HEK293 (cell line): Measurements from ENCODE around the gene ATRNL1.

ENCODE experiments used
- CTCF ChIA-PET: fragments of 350-600 bp; formaldehyde crosslinking; extraction: SDS; loops from one replicate; lab custom pipeline; 2021; ENCODE audit warnings: antibody characterized with exemption; lab: Yijun Ruan, JAX
- POLR2A ChIA-PET: fragments of 300-600 bp; formaldehyde crosslinking; extraction: SDS; loops from one replicate; lab custom pipeline; 2020; ENCODE audit warnings: antibody characterized with exemption, inconsistent platforms; lab: Yijun Ruan, JAX
- H3K27ac ChIP-seq: fragments of 200-500 bp; sonication (Bioruptor generic); 2 replicates; pipeline ENCODE4 v1.5.1; 2014; ENCODE audit warnings: low read depth, low read length, control low read depth, inconsistent platforms; ENCODE audit errors: extremely low read depth
- H3K36me3 ChIP-seq, 2 experiments: fragments of 200-500 bp in 1 of 2; sonication (Bioruptor generic) in 1 of 2; 1 replicate in 1 of 2; 2 replicates in 1 of 2; pipeline ENCODE4 v1.5.1; 2014 to 2017; ENCODE audit warnings: inconsistent platforms in 2 of 2, low read length in 2 of 2; ENCODE audit not compliant: control insufficient read depth in 2 of 2, insufficient read depth in 1 of 2
- H3K4me1 ChIP-seq: fragments of 200-500 bp; sonication (Bioruptor generic); 2 replicates; pipeline ENCODE4 v1.5.1; 2014; ENCODE audit warnings: mild to moderate bottlenecking, low read length, inconsistent platforms; ENCODE audit not compliant: control insufficient read depth, insufficient read depth
- H3K4me3 ChIP-seq: 2 replicates; pipeline ENCODE4 v1.5.1; 2011; ENCODE audit warnings: low read depth, mild to moderate bottlenecking, control low read depth, low read length, moderate library complexity
- H3K9me3 ChIP-seq: fragments of 200-500 bp; sonication (Bioruptor generic); 2 replicates; pipeline ENCODE4 v1.5.1; 2014; ENCODE audit warnings: low read depth, low read length, inconsistent platforms; ENCODE audit not compliant: control insufficient read depth, insufficient read depth
- KLF7 ChIP-seq: fragments of 450-650 bp; formaldehyde crosslinking; IDR thresholded peaks from 2 replicates; pipeline ENCODE4 v1.5.1; 2016; ENCODE audit warnings: missing biosample characterization, missing genetic modification characterization, borderline replicate concordance
- MZF1 ChIP-seq: fragments of 450-650 bp; formaldehyde crosslinking; IDR thresholded peaks from 2 replicates; pipeline ENCODE4 v1.5.1; 2017; ENCODE audit warnings: missing biosample characterization, missing genetic modification characterization, borderline replicate concordance
- PRDM2 ChIP-seq: fragments of 450-650 bp; formaldehyde crosslinking; IDR thresholded peaks from 2 replicates; pipeline ENCODE4 v1.5.1; 2016; ENCODE audit warnings: missing biosample characterization, missing genetic modification characterization, borderline replicate concordance
- TRIM28 ChIP-seq: IDR thresholded peaks from 2 replicates; pipeline ENCODE4 v1.6.1; 2011; ENCODE audit warnings: low read length, control low read depth, borderline replicate concordance
- ZBTB6 ChIP-seq: fragments of 450-650 bp; formaldehyde crosslinking; IDR thresholded peaks from 2 replicates; pipeline ENCODE4 v1.5.1; 2017; ENCODE audit warnings: missing biosample characterization, missing genetic modification characterization
- ZBTB7A ChIP-seq: fragments of 450-650 bp; formaldehyde crosslinking; IDR thresholded peaks from 2 replicates; pipeline ENCODE4 v1.5.1; 2016; ENCODE audit warnings: low read depth, missing biosample characterization, missing genetic modification characterization
- ZNF140 ChIP-seq: fragments of 450-650 bp; formaldehyde crosslinking; IDR thresholded peaks from 2 replicates; pipeline ENCODE4 v1.5.1; 2016; ENCODE audit warnings: missing biosample characterization, missing genetic modification characterization
- ZNF16 ChIP-seq: fragments of 450-650 bp; formaldehyde crosslinking; IDR thresholded peaks from 2 replicates; pipeline ENCODE4 v1.5.1; 2016; ENCODE audit warnings: low read depth, missing biosample characterization, missing genetic modification characterization
- ZNF18 ChIP-seq: fragments of 450-650 bp; formaldehyde crosslinking; IDR thresholded peaks from 2 replicates; pipeline ENCODE4 v1.5.1; 2016; ENCODE audit warnings: missing biosample characterization, missing genetic modification characterization
- ZNF292 ChIP-seq: fragments of 450-650 bp; formaldehyde crosslinking; IDR thresholded peaks from 2 replicates; pipeline ENCODE4 v1.5.1; 2016; ENCODE audit warnings: low read depth, missing biosample characterization, missing genetic modification characterization, borderline replicate concordance
- ZNF302 ChIP-seq: fragments of 450-650 bp; formaldehyde crosslinking; IDR thresholded peaks from 2 replicates; pipeline ENCODE4 v1.5.1; 2016; ENCODE audit warnings: missing biosample characterization, missing genetic modification characterization, low read depth
- ZNF324 ChIP-seq: fragments of 450-650 bp; formaldehyde crosslinking; IDR thresholded peaks from 2 replicates; pipeline ENCODE4 v1.5.1; 2016; ENCODE audit warnings: missing biosample characterization, missing genetic modification characterization
- ZNF404 ChIP-seq: fragments of 450-650 bp; formaldehyde crosslinking; IDR thresholded peaks from 2 replicates; pipeline ENCODE4 v1.5.1; 2017; ENCODE audit warnings: missing biosample characterization, missing genetic modification characterization
- ZNF48 ChIP-seq: fragments of 450-650 bp; formaldehyde crosslinking; IDR thresholded peaks from 2 replicates; pipeline ENCODE4 v1.5.1; 2016; ENCODE audit warnings: missing biosample characterization, missing genetic modification characterization
- ZNF530 ChIP-seq: fragments of 450-650 bp; formaldehyde crosslinking; IDR thresholded peaks from 2 replicates; pipeline ENCODE4 v1.5.1; 2016; ENCODE audit warnings: low read depth, missing biosample characterization, missing genetic modification characterization
- ZNF623 ChIP-seq: fragments of 450-650 bp; formaldehyde crosslinking; IDR thresholded peaks from 2 replicates; pipeline ENCODE4 v1.5.1; 2016; ENCODE audit warnings: missing biosample characterization, missing genetic modification characterization
- ZNF658 ChIP-seq: fragments of 450-650 bp; formaldehyde crosslinking; IDR thresholded peaks from 2 replicates; pipeline ENCODE4; 2016; ENCODE audit warnings: missing biosample characterization, missing genetic modification characterization
- ZNF701 ChIP-seq: fragments of 450-650 bp; formaldehyde crosslinking; IDR thresholded peaks from 2 replicates; pipeline ENCODE4 v1.5.1; 2016; ENCODE audit warnings: missing biosample characterization, missing genetic modification characterization
- ZNF747 ChIP-seq: fragments of 450-650 bp; formaldehyde crosslinking; IDR thresholded peaks from 2 replicates; pipeline ENCODE4 v1.5.1; 2016; ENCODE audit warnings: missing biosample characterization, missing genetic modification characterization
- ZNF777 ChIP-seq: fragments of 450-650 bp; formaldehyde crosslinking; IDR thresholded peaks from 2 replicates; pipeline ENCODE4 v1.5.1; 2017; ENCODE audit warnings: missing biosample characterization, missing genetic modification characterization, borderline replicate concordance
- TF ChIP-seq, protein P1 (sequence below): fragments of 450-650 bp; formaldehyde crosslinking; IDR thresholded peaks from 2 replicates; pipeline ENCODE4 v1.5.1; 2016; ENCODE audit warnings: missing biosample characterization, missing genetic modification characterization
- TF ChIP-seq, protein P2 (sequence below): fragments of 450-650 bp; formaldehyde crosslinking; IDR thresholded peaks from 2 replicates; pipeline ENCODE4 v1.5.1; 2016; ENCODE audit warnings: missing biosample characterization, missing genetic modification characterization
- TF ChIP-seq, protein P3 (sequence below): fragments of 450-650 bp; formaldehyde crosslinking; IDR thresholded peaks from 2 replicates; pipeline ENCODE4 v1.5.1; 2016; ENCODE audit warnings: missing biosample characterization, missing genetic modification characterization, low read depth

Gene ATRNL1

DNA sequence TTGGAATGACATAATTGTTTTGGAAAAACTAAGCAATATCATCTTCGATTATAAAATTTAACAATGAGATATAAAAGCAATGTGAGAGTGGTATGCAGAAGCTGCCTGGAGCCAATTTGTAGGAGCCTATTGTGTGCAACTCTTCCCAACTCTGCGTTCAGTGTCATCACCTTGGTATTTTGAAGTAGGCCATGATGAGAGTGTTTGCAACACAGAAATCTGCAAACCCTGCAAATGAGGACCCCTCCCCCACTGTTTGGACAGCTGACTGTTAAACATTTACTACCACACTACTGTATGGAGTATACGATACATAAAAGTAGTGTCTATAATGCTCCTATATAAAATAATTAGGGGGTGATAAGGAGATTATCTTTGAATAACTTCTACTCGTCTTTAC is 531.3 kb downstream of the ATRNL1 start:
- Histone ChIP-seq H3K36me3 (no peaks in the 10 kb centered on the region), H3K4me3 (no peak overlapping the region), H3K9me3 (no peaks in the 10 kb centered on the region), H3K27ac (no peak overlapping the region), H3K4me1 (no peaks in the 10 kb centered on the region)
- TF ChIP-seq, protein P1, sequence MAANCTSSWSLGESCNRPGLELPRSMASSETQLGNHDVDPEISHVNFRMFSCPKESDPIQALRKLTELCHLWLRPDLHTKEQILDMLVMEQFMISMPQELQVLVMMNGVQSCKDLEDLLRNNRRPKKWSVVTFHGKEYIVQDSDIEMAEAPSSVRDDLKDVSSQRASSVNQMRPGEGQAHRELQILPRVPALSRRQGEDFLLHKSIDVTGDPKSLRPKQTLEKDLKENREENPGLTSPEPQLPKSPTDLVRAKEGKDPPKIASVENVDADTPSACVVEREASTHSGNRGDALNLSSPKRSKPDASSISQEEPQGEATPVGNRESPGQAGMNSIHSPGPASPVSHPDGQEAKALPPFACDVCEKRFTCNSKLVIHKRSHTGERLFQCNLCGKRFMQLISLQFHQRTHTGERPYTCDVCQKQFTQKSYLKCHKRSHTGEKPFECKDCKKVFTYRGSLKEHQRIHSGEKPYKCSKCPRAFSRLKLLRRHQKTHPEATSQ (tag by site-specific recombination) = no peak
- TF ChIP-seq KLF7 (tag by site-specific recombination) (no peak), PRDM2 (tag by site-specific recombination) (no peak), ZNF18 (no peak), TRIM28 (no peak), ZNF292 (tag by site-specific recombination) (no peak), ZBTB6 (tag by site-specific recombination) (no peak)
- TF ChIP-seq, protein P2, sequence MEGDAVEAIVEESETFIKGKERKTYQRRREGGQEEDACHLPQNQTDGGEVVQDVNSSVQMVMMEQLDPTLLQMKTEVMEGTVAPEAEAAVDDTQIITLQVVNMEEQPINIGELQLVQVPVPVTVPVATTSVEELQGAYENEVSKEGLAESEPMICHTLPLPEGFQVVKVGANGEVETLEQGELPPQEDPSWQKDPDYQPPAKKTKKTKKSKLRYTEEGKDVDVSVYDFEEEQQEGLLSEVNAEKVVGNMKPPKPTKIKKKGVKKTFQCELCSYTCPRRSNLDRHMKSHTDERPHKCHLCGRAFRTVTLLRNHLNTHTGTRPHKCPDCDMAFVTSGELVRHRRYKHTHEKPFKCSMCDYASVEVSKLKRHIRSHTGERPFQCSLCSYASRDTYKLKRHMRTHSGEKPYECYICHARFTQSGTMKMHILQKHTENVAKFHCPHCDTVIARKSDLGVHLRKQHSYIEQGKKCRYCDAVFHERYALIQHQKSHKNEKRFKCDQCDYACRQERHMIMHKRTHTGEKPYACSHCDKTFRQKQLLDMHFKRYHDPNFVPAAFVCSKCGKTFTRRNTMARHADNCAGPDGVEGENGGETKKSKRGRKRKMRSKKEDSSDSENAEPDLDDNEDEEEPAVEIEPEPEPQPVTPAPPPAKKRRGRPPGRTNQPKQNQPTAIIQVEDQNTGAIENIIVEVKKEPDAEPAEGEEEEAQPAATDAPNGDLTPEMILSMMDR (tag by site-specific recombination) = no peak
- TF ChIP-seq, protein P3, sequence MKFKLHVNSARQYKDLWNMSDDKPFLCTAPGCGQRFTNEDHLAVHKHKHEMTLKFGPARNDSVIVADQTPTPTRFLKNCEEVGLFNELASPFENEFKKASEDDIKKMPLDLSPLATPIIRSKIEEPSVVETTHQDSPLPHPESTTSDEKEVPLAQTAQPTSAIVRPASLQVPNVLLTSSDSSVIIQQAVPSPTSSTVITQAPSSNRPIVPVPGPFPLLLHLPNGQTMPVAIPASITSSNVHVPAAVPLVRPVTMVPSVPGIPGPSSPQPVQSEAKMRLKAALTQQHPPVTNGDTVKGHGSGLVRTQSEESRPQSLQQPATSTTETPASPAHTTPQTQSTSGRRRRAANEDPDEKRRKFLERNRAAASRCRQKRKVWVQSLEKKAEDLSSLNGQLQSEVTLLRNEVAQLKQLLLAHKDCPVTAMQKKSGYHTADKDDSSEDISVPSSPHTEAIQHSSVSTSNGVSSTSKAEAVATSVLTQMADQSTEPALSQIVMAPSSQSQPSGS = 0 out of 2 replicates have a peak, but pooled peaks have one; percentile 24
- ChIA-PET CTCF (no interaction called here), POLR2A (no interaction called here)

- Histone ChIP-seq H3K4me1 (no peaks in the 10 kb centered on the region), H3K27ac (no peak overlapping the region), H3K36me3 (no peaks in the 10 kb centered on the region), H3K9me3 (no peaks in the 10 kb centered on the region), H3K4me3 (no peak overlapping the region)
- POLR2A ChIA-PET = no interaction called here
- CTCF ChIA-PET = no interaction called here
- TF ChIP-seq ZNF747 (tag by site-specific recombination) (no peak), ZNF48 (tag by site-specific recombination) (no peak), ZNF404 (tag by site-specific recombination) (no peak), ZNF324 (tag by site-specific recombination) (no peak), ZNF140 (tag by site-specific recombination) (no peak), ZNF530 (no peak), ZNF701 (tag by site-specific recombination) (no peak), ZNF623 (tag by site-specific recombination) (no peak), ZNF777 (no peak), ZNF16 (tag by site-specific recombination) (no peak), ZNF302 (tag by site-specific recombination) (no peak), MZF1 (no peak), ZNF658 (no peak), ZBTB7A (tag by site-specific recombination) (no peak)
These were observed 535.5 kb downstream of the ATRNL1 start for GRCh38 chr10:115628616-115629015.
